IMR-90 (cell line): ENCODE measurements around the gene PIGBOS1. TPM values are rescaled to one million over a fixed set of nuclear protein-coding genes. Genes with fewer than 3 reads are reported as not detected.

Experiments
- ATAC-seq: fragments of 200-7000 bp; cut with Tn5 transposase; 2 replicates; pipeline ENCODE4 v1.9.1; 2020; ENCODE audit warnings: low read depth, mild to moderate bottlenecking, moderate library complexity
- BruUV-seq: library from RNA; stranded (reverse); fragments of 400-500 nt; replicated peaks from 2 replicates; lab custom pipeline; 2021; lab: Mats Ljungman, UMichigan
- CTCF ChIA-PET: fragments of 300-600 bp; formaldehyde crosslinking; extraction: SDS; loops from one replicate; lab custom pipeline; 2021; ENCODE audit warnings: antibody characterized with exemption; lab: Yijun Ruan, JAX
- POLR2A ChIA-PET: fragments of 300-600 bp; sonication (Branson Sonifier 250); formaldehyde crosslinking; loops from one replicate; lab custom pipeline; 2022; ENCODE audit warnings: antibody characterized with exemption; ENCODE audit not compliant: unreplicated experiment; lab: Charles Lee
- DNase-seq: peaks from one replicate; pipeline ENCODE4 v3.0.0; 2013
- H2AFZ ChIP-seq: replicated peaks from 2 replicates; pipeline ENCODE3; 2013; ENCODE audit warnings: low read length, mild to moderate bottlenecking; ENCODE audit not compliant: poor library complexity
- H2AK5ac ChIP-seq: 2 replicates; pipeline ENCODE4 v1.6.1; 2013; ENCODE audit warnings: low read depth, low read length, inconsistent platforms
- H2AK9ac ChIP-seq: replicated peaks from 2 replicates; pipeline ENCODE3; 2013; ENCODE audit warnings: mild to moderate bottlenecking, low read depth, low read length, moderate library complexity; ENCODE audit not compliant: poor library complexity
- H2BK120ac ChIP-seq: 2 replicates; pipeline ENCODE4 v1.6.1; 2013; ENCODE audit warnings: low read depth, low read length, inconsistent platforms
- H2BK15ac ChIP-seq: 3 replicates; pipeline ENCODE4 v1.6.1; 2013; ENCODE audit warnings: low read depth, low read length, inconsistent platforms
- H2BK20ac ChIP-seq: 2 replicates; pipeline ENCODE4 v1.6.1; 2013; ENCODE audit warnings: low read depth, mild to moderate bottlenecking, inconsistent platforms, low read length, moderate library complexity
- H2BK5ac ChIP-seq: 2 replicates; pipeline ENCODE4 v1.6.1; 2013; ENCODE audit warnings: mild to moderate bottlenecking, low read depth, low read length, inconsistent platforms; ENCODE audit not compliant: poor library complexity, severe bottlenecking
- H3K14ac ChIP-seq: replicated peaks from 2 replicates; pipeline ENCODE4 v1.6.1; 2013; ENCODE audit warnings: low read depth, low read length, inconsistent platforms
- H3K18ac ChIP-seq: 2 replicates; pipeline ENCODE4 v1.6.1; 2013; ENCODE audit warnings: low read depth, low read length, control low read depth
- H3K23ac ChIP-seq: 2 replicates; pipeline ENCODE4 v1.6.1; 2013; ENCODE audit warnings: low read depth, low read length, inconsistent platforms
- H3K27ac ChIP-seq: 2 replicates; pipeline ENCODE4 v1.5.1; 2013; ENCODE audit warnings: mild to moderate bottlenecking, control low read depth, low read length; ENCODE audit not compliant: insufficient read depth
- H3K27me3 ChIP-seq: 2 replicates; pipeline ENCODE4 v1.6.1; 2013; ENCODE audit warnings: low read length; ENCODE audit not compliant: control insufficient read depth, insufficient read depth
- H3K36me3 ChIP-seq: 2 replicates; pipeline ENCODE4 v1.6.1; 2013; ENCODE audit warnings: low read length, mixed read lengths; ENCODE audit not compliant: control insufficient read depth, insufficient read depth
- H3K4ac ChIP-seq: 2 replicates; pipeline ENCODE4 v1.6.1; 2013; ENCODE audit warnings: low read depth, low read length, inconsistent platforms
- H3K4me1 ChIP-seq: 2 replicates; pipeline ENCODE4 v1.6.1; 2013; ENCODE audit warnings: low read length, mixed read lengths; ENCODE audit not compliant: control insufficient read depth, insufficient read depth
- H3K4me2 ChIP-seq: 2 replicates; pipeline ENCODE4 v1.6.1; 2013; ENCODE audit warnings: low read depth, mild to moderate bottlenecking, control low read depth, low read length, moderate library complexity
- H3K4me3 ChIP-seq: 2 replicates; pipeline ENCODE4 v1.5.1; 2013; ENCODE audit warnings: low read depth, mild to moderate bottlenecking, control low read depth, low read length, moderate library complexity; ENCODE audit not compliant: insufficient read depth
- H3K56ac ChIP-seq: 2 replicates; pipeline ENCODE4 v1.6.1; 2013; ENCODE audit warnings: low read length, inconsistent platforms; ENCODE audit not compliant: insufficient read depth; ENCODE audit errors: extremely low read depth
- H3K79me1 ChIP-seq, 2 experiments: 2 replicates each; pipeline ENCODE4 v1.6.1; 2013; ENCODE audit warnings: low read length in 2 of 2, inconsistent platforms in 1 of 2, low read depth in 1 of 2
- H3K9ac ChIP-seq: 2 replicates; pipeline ENCODE4 v1.6.1; 2013; ENCODE audit warnings: low read depth, low read length, control low read depth
- H3K9me1 ChIP-seq: 2 replicates; pipeline ENCODE4 v1.6.1; 2013; ENCODE audit warnings: low read length, inconsistent platforms; ENCODE audit not compliant: insufficient read depth
- H3K9me3 ChIP-seq: 2 replicates; pipeline ENCODE4 v1.6.1; 2013; ENCODE audit warnings: low read length; ENCODE audit not compliant: control insufficient read depth, insufficient read depth
- H4K20me1 ChIP-seq: 2 replicates; pipeline ENCODE4 v1.6.1; 2013; ENCODE audit warnings: low read length, inconsistent platforms; ENCODE audit not compliant: insufficient read depth
- H4K5ac ChIP-seq: 2 replicates; pipeline ENCODE4 v1.6.1; 2013; ENCODE audit warnings: mild to moderate bottlenecking, low read depth, low read length, control low read depth
- H4K8ac ChIP-seq, 2 experiments: 2 replicates each; pipeline ENCODE4 v1.6.1; 2013; ENCODE audit warnings: low read depth in 2 of 2, low read length in 2 of 2, control low read depth in 1 of 2, inconsistent platforms in 1 of 2
- H4K91ac ChIP-seq: 2 replicates; pipeline ENCODE4 v1.6.1; 2013; ENCODE audit warnings: low read depth, low read length, inconsistent platforms; ENCODE audit not compliant: insufficient read depth
- CEBPB ChIP-seq: IDR thresholded peaks from 2 replicates; pipeline ENCODE4 v1.6.1; 2012; ENCODE audit warnings: low read depth, low read length, improper control_type of control experiment
- CHD1 ChIP-seq: IDR thresholded peaks from 2 replicates; pipeline ENCODE4 v1.6.1; 2012; ENCODE audit warnings: low read depth, low read length, improper control_type of control experiment
- WGBS, 2 experiments: methylation state at CpG; one replicate each; pipeline versions ENCODE4 v1.1.5 to v1.1.7; 2013; ENCODE audit warnings: missing lambda C conversion rate in 2 of 2; ENCODE audit not compliant: insufficient read length in 1 of 2; ENCODE audit errors: extremely low coverage in 2 of 2; 5-methylcytosine and 5-hydroxymethylcytosine counted together
- dilution Hi-C: fragments of 300-500 bp; cut with HindIII; formaldehyde crosslinking; loops from one replicate; pipeline ENCODE4 v1.14.3; 2018; ENCODE audit warnings: low sequenced_read_pairs; ENCODE audit not compliant: unreplicated experiment
- in situ Hi-C: fragments of 300-500 bp; cut with MboI; formaldehyde crosslinking; loops from 3 replicates; pipeline ENCODE4 v1.14.3; 2019; ENCODE audit warnings: low sequenced_read_pairs, inconsistent platforms, mixed read lengths
- intact Hi-C: fragments of 100-400 bp; cut with micrococcal nuclease; formaldehyde crosslinking; loops from 2 replicates; pipeline ENCODE4 v1.10.0; 2022
- polyA plus RNA-seq, 3 experiments: library from polyadenylated mRNA; depleted of rRNA; stranded (reverse); fragments of >200 nt; gene quantifications; 2 replicates each; pipeline ENCODE4 v1.2.3, GENCODE V29; 2012; ENCODE audit warnings: low replicate concordance in 1 of 3
- total RNA-seq: library from RNA; depleted of rRNA; stranded (reverse); fragments of >200 nt; gene quantifications from 2 replicates; pipeline ENCODE4 v1.2.3, GENCODE V29; 2012

PIGBOS1 gene
- total and polyA plus RNA-seq, 2 of the 4 experiments (the other 2 are of a cell fraction) = 11.7 to 12.7 TPM

- Histone ChIP-seq H3K18ac (peak overlapping the region; percentile 61), H4K20me1 (no peaks in the 10 kb centered on the region), H2AK5ac (peak overlapping the region; percentile 66), H2BK120ac (peak overlapping the region; percentile 71; the same call in 1 of the 2 replicates), H4K8ac (peak overlapping the region; percentile 56 to 63; a peak in 3 of 4 replicates), H3K36me3 (no peaks in the 10 kb centered on the region; the same call in 1 of the 2 replicates), H2BK5ac (peak overlapping the region; percentile 69), H3K23ac (peak overlapping the region; percentile 57), H2AK9ac (peak overlapping the region; percentile 99), H3K4me2 (peak overlapping the region; percentile 98), H3K79me1 (peaks cover 5 to 22% of the 10 kb centered on the region in 2 experiments; a peak in 3 of 4 replicates), H2BK15ac (peak overlapping the region; percentile 0; the same call in 1 of the 3 replicates), H3K27ac (peak overlapping the region; percentile 87), H3K56ac (peak overlapping the region; percentile 52; the same call in 1 of the 2 replicates), H3K9ac (peak overlapping the region; percentile 95), H3K4me1 (no peaks in the 10 kb centered on the region), H2AFZ (peak overlapping the region; percentile 97), H3K27me3 (no peaks in the 10 kb centered on the region), H3K4me3 (peak overlapping the region; percentile 68), H4K91ac (peak overlapping the region; percentile 25), H2BK20ac (no peak overlapping the region), H3K9me3 (no peaks in the 10 kb centered on the region), H3K9me1 (no peaks in the 10 kb centered on the region), H4K5ac (peak overlapping the region; percentile 53), H3K14ac (peak overlapping the region; percentile 93), H3K4ac (peak overlapping the region; percentile 75)
- in situ Hi-C loops (no loop called here), intact Hi-C loops (no loop called here), dilution Hi-C loops (no loop called here)
- ChIA-PET CTCF (no interaction called here), POLR2A (no interaction called here)
- DNase-seq (peak; percentile 39), ATAC-seq (peak; percentile 35)
- TF ChIP-seq CHD1 (no peak), CEBPB (peak; percentile 58; the same call in 1 of the 2 replicates)
- BruUV-seq = TSS peak; percentile 16
- WGBS, 2 experiments = 0% methylated on average over 5 of the region's 37 CpGs; no CpG with 5 or more reads in 1 of the 2 experiments
Observed at GRCh38 chr15:55289011-55289745, 29.7 kb downstream of the PIGBOS1 start.
